ENCODE data around the gene TMEM167A. TPM values are rescaled to one million over a fixed set of nuclear protein-coding genes. Genes with fewer than 3 reads are reported as not detected.

The TMEM167A gene
- total and polyA plus RNA-seq, 2 of the 4 experiments (the other 2 are of a cell fraction): 34.6 to 45.1 TPM

DNA sequence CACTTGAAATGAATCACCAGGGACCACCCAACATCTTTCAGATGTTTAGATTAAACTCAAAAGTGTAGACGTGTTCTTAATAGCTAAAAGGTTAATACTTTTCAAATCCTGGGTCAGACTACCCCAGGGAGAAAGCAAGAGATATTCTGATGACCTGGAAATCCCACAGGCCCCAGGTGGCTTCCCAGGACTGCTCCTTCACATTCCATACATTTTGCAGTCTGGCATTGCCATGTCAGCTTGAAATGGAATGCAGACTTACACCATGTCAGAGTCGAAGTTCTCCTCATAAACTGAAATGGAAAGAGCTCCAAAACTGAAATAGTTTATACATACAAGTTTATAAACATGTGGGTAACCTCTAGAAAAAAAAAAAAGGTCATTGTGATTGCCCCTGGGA, 61.5 kb downstream of the TMEM167A start:
- Histone ChIP-seq H3K14ac (replicated peaks; ENCODE audit: low read depth, low read length) (no peak overlapping the region), H3K27ac (ENCODE audit: insufficient read depth, low read length) (no peak overlapping the region), H3K27me3 (ENCODE audit: control insufficient read depth, insufficient read depth, low read length) (no peaks in the 10 kb centered on the region), H2BK5ac (ENCODE audit: low read depth, low read length, poor library complexity, severe bottlenecking) (no peak overlapping the region), H4K5ac (ENCODE audit: low read depth, low read length) (no peak overlapping the region), H4K8ac (ENCODE audit: low read depth in 2 of 2, low read length in 2 of 2) (no peak overlapping the region), H3K4me2 (ENCODE audit: low read depth, low read length) (no peak overlapping the region), H3K36me3 (ENCODE audit: control insufficient read depth, insufficient read depth, low read length) (no peaks in the 10 kb centered on the region), H3K23ac (ENCODE audit: low read depth, low read length) (no peak overlapping the region), H2BK20ac (ENCODE audit: low read depth, low read length) (no peak overlapping the region), H3K4ac (ENCODE audit: low read depth, low read length) (no peak overlapping the region), H3K18ac (ENCODE audit: low read depth, low read length) (no peak overlapping the region), H3K56ac (ENCODE audit: extremely low read depth, insufficient read depth, low read length) (no peak overlapping the region), H3K9me1 (ENCODE audit: insufficient read depth, low read length) (no peaks in the 10 kb centered on the region), H2BK120ac (ENCODE audit: low read depth, low read length) (no peak overlapping the region), H2AK9ac (replicated peaks; ENCODE audit: low read depth, low read length, poor library complexity) (no peak overlapping the region), H2AK5ac (ENCODE audit: low read depth, low read length) (no peak overlapping the region), H4K91ac (ENCODE audit: insufficient read depth, low read depth, low read length) (no peak overlapping the region), H4K20me1 (ENCODE audit: insufficient read depth, low read length) (no peaks in the 10 kb centered on the region), H2AFZ (replicated peaks; ENCODE audit: low read length, poor library complexity) (no peak overlapping the region), H2BK15ac (ENCODE audit: low read depth, low read length) (no peak overlapping the region), H3K4me3 (ENCODE audit: insufficient read depth, low read depth, low read length) (no peak overlapping the region), H3K9ac (ENCODE audit: low read depth, low read length) (no peak overlapping the region), H3K4me1 (ENCODE audit: control insufficient read depth, insufficient read depth, low read length) (peaks cover 2% of the 10 kb centered on the region; the same call in 1 of the 2 replicates), H3K79me1 (ENCODE audit: low read depth in 1 of 2, low read length in 2 of 2) (no peaks in the 10 kb centered on the region), H3K9me3 (ENCODE audit: control insufficient read depth, insufficient read depth, low read length) (no peaks in the 10 kb centered on the region)
- TF ChIP-seq MXI1 (IDR thresholded peaks at IDR 0.05; ENCODE audit: borderline replicate concordance, low read depth, low read length) (no peak), MAFK (IDR thresholded peaks at IDR 0.05; ENCODE audit: low read depth, low read length) (no peak), CEBPB (IDR thresholded peaks at IDR 0.05; ENCODE audit: low read depth, low read length) (no peak), RAD21 (IDR thresholded peaks at IDR 0.05; ENCODE audit: low read length) (no peak), BHLHE40 (IDR thresholded peaks at IDR 0.05; ENCODE audit: low read depth, low read length) (no peak), SMC3 (IDR thresholded peaks at IDR 0.05; ENCODE audit: low read depth, low read length) (no peak), RFX5 (IDR thresholded peaks at IDR 0.05; ENCODE audit: low read depth, low read length) (no peak), CTCF (conservative IDR thresholded peaks at IDR 0.05; ENCODE audit: low read depth, low read length) (no peak)
- TF ChIP-seq, protein P1, sequence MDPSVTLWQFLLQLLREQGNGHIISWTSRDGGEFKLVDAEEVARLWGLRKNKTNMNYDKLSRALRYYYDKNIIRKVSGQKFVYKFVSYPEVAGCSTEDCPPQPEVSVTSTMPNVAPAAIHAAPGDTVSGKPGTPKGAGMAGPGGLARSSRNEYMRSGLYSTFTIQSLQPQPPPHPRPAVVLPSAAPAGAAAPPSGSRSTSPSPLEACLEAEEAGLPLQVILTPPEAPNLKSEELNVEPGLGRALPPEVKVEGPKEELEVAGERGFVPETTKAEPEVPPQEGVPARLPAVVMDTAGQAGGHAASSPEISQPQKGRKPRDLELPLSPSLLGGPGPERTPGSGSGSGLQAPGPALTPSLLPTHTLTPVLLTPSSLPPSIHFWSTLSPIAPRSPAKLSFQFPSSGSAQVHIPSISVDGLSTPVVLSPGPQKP (IDR thresholded peaks at IDR 0.05; ENCODE audit: borderline replicate concordance, low read depth, low read length): no peak
- dilution Hi-C loops (cut with HindIII; ENCODE audit: low sequenced_read_pairs, unreplicated experiment): no loop called here
- WGBS, 2 experiments (ENCODE audit: extremely low coverage in 2 of 2, insufficient read length in 1 of 2): no CpG with 5 or more reads among the region's 2 CpGs
- BruUV-seq (replicated peaks): no TSS peak
- no peak for ATAC-seq (ENCODE audit: low read depth)
- ChIA-PET CTCF (interaction anchor here (0.5 kb wide), 1 partner anchor 36 kb away, joined by 3 read pairs; no protein-coding TSS in a partner anchor), POLR2A (ENCODE audit: unreplicated experiment) (interaction anchor here (0.7 kb wide), 1 partner anchor 23 kb away, joined by 6 read pairs; no protein-coding TSS in a partner anchor)
- DNase-seq: no peak
- in situ Hi-C loops (cut with MboI; ENCODE audit: low sequenced_read_pairs): no loop called here
- intact Hi-C loops (cut with micrococcal nuclease): no loop called here

Data from IMR-90 (cell line).